Activated CD8-positive, alpha-beta memory T cell treated with anti-CD3 and anti-CD28 coated beads for 48 hours (primary cell): ENCODE data around the gene SMG1.
A peak's percentile ranks its signal among the peaks of the same experiment; 100 is the strongest.
"Not testable (repeated sequence)": the region's sequence is repeated elsewhere in the genome, so short reads cannot be mapped to it uniquely, and the experiment has no call there.

Source experiments
- DNase-seq, 3 experiments: peaks; one replicate each; pipeline ENCODE4 v3.0.0-alpha.2; 2020; ENCODE audit warnings: low read depth in 2 of 3, low spot score in 2 of 3

SMG1 gene

DNA sequence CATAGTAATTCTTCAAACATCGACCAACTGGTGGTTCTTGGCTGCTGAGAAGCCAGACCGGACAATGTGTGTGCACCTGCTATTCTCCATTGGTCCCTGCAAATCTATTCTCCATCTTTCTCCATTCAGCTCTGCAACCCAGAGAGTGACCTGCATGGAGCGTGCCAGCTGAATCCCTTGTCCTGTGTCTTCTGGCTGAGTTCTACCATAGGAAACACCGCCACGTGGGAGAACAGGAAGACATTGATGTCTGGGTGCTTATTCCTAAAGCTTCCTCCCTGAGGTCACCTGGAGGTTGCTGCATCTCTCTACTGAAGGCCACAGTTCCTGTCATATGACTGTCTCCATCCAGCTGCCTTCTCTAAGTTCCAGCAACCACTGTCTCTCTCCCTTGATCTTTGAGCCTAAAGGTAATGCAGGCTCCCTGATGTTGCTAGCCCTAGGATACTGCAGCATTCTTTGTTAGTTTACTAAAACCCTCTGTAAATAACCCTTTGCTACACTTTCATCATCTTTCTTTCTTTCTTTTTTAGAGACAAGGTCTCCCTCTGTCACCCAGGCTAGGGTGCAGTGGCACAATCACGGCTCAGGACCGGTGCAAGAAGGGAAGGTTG lies 10.6 kb upstream of the SMG1 start:
- no peak for DNase-seq

DNA sequence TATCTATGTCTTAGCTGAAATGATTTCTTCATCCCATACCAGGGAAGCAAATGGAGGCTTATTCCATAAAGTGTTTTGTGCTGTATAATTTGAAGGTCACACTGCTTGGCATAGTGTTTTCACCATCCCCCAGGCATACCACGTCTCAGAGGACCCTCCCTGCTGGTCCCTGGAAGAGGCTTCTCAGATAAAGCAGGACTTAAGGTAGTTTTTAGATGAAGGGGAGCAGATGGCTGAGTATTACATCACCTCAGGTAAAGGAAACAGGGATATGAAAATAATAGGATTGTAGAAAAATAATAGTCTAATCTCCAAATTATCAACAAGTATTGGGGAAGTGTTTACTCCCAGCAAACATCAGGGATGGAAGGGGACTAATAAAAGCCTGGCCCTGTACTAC lies 7.3 kb upstream of the SMG1 start:
- no peak for DNase-seq

DNA sequence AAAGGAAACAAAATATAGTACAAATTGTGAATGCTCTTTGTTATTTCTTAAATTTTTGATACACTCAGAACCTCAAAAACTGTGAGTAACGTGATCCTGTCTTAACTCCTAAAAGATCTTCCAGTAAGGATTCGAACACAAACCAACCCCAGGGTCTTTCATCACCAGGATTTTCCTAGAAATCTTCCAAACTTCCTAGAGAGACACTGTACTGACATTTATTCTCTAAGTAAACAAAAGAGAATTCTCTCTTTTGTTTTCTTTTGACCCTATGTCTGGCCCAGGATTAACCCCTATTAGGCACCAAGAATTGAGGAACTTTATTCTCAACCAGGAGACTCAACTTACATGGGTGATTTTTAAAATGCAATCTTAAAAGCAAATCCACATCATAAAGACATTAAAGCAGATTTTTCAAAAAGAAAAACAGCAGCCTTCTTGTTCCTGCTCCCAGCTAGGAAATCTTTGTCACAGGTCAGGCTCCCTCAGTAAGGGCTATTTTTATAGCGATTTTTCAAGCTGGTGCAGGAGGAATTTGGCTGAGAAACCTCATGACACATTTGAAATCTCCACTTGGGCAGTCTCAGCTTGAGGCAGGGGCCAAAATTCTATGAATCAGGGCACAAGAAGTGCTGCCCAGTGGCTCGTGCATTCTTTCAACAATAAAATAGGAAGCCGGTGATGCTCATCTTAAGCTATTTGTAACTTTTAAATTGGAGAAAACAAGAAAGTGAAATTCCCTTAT lies 6.2 kb upstream of the SMG1 start:
- DNase-seq: no peak

DNA sequence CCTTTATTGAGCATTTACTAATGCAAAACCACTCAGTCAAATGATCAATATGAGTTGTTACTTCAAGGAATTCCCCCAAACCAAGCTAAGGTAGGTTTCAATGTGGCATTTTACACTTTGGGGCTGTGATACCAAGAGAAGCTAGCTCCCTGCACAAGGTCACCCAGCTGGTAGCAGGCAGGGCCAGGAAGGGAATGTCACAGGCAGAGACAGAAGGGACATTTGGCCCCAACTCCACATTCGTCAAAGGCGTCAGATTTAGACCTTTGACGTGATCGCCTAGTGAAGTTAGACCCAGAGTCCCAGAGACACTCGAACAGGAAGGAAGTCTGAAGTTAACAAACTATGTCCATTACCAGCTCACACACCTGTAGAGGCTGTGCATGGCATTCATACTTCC lies 5.5 kb upstream of the SMG1 start:
- no peak for DNase-seq

DNA sequence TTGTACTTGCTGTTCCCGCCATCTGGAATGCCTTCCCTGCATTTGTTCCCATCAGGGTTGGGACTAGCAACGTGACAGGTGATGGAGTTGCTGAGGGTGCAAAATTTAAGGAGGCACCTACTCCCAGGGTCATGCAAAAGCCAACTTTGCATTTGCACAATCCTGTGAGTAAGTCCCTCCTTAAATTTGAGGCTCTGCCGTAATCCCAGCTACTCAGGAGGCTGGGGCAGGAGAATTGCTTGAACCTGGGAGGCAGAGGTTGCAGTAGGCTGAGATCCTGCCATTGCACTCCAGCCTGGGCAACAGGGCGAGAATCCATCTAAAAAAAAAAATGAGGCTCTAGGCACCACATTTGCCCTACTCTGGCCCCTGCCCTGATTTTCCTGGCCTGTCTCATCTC lies 3.9 kb upstream of the SMG1 start:
- not testable (repeated sequence) for DNase-seq

DNA sequence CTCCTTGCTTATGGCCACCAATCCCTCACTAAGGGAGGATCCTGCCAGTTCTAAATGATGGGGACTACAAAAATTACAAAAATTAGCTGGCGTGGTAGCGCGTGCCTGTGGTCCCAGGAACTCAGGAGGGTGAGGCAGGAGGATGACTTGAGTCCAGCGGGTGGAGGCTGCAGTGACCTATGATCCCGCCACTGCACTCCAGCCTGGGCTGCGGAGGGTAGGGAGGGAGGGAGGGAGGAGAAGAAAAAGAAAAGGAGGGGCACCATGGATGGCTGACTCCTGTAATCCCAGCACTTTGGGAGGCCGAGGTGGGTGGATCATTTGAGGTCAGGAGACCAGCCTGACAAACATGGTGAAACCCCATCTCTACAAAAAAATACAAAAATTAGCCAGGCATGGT lies 1.9 kb upstream of the SMG1 start:
- DNase-seq: not testable (repeated sequence)

DNA sequence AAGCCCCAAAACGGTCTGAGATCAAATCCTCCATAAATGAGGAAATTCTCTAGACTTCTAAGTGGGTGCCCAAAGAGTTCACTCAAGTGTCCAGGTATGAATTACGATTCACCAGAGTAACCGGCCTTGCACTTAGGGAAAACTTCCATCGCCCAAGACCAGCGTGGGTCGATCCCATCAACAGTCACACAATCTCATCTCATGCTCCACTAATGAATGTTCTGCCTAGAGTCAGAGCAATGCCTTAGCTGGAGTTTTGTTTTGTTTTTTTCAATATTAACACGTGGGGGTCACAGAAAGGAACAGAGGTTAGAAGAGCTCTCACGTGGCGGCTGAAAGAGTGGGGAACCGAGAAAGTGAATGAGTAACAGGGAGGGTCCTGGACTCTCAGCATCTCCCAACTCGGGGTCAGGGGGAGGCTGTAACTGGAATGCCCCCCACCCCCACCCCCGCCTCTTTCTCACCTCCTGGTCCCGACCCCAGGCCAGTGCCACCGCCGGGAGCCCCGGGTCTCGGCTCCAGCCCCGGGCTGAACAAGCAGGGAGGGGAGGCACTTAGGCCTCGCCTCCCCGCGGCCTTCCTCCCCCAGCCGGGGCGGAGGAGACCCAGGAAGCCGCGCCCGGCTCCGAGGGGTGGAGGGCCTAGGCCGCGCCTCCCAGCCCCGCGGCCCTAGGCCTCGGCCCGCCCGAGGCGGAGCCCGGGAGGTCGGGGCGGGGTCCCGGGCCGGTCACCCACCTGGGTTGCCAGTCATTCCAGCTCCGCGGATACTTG lies 808 bp downstream of the SMG1 start:
- DNase-seq: peak; percentile 17 to 59 (median 30)

DNA sequence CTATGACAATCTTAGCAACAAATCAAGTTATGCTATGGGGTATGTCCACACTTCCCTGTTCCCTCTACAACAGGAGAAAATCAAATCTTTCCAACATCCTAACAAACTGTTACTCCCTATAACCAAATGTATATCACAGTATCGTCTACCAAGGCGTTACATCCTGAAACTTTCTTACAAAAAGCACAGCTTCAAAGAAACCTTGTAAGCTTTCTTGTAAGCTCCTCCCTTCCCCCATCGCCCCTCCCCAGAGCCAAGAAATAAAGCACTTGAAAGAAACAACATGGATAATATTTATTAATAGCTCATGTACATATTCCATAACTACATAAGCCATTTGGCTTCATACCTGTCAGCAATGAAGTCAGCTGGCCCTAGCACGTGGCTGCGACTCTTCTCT lies 2.3 kb downstream of the SMG1 start:
- DNase-seq: not testable (repeated sequence)

DNA sequence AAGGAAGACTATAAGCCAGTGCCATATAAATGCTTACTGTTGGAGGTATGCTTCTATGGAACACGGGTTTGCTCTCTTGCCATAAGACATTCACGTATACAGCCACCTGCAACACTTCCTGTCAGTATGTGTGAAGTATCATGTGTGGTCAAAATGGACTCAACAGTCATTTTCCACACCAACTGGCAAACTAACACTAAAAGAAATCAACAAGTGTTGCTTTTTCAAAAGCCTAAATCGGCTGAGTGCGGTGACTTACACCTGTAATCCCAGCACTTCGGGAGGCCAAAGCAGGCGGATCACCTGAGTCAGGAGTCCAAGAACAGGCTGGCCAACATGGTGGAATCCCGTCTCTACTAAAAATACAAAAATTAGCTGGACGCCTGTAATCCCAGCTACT lies 3.1 kb downstream of the SMG1 start:
- not testable (repeated sequence) for DNase-seq

DNA sequence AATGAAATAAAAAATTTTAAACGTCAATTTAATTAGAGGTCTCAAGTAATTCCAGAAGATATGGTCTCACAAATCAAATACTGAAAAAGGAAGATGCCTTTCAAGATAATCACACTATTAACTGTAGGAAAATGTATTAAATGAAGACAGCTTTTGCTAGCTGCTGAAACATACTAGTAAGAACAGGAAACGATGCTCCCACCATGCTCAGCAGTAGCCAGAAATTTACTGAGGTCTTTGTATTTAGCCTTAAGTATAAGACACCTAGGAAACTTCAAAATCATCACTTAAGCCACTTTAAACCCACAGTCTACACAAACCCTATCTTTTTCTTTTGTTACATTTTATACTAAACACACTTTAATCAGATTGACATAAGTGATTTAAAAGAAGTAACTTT lies 16.6 kb downstream of the SMG1 start:
- not testable (repeated sequence) for DNase-seq

DNA sequence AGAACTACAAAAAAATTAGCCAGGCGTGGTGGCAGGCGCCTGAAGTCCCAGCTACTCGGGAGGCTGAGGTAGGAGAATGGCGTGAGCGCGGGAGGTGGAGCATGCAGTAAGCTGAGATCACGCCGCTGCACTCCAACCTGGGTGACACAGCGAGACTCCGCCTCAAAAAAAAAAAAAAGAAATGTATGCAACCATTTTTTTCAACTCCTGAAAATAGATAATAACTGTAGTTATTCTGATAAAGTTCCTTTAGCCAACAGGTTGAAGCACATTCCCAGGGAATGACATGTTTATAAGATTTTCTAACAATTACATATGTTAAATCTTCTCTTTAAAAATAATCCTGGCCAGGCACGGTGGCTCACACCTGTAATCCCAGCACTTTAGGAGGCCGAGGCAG lies 17.5 kb downstream of the SMG1 start:
- DNase-seq: not testable (repeated sequence)

DNA sequence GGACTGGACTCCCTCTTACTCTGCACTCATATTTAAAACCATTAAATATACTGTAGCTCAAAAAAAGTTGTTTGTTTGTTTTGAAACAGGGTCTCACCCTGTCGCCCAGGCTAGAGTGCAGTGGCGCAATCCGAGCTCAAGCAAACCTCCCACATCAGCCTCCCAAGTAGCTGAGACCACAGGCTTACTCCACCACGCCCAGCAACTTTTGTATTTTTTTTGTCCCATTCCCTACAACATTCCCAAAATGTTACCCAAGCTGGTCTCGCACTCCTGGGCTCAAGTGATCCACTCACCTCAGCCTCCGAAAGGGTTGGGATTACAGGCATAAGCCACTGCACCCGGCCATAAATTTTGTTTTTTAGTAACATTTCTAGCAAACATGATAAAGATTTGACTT lies 23.4 kb downstream of the SMG1 start:
- not testable (repeated sequence) for DNase-seq

DNA sequence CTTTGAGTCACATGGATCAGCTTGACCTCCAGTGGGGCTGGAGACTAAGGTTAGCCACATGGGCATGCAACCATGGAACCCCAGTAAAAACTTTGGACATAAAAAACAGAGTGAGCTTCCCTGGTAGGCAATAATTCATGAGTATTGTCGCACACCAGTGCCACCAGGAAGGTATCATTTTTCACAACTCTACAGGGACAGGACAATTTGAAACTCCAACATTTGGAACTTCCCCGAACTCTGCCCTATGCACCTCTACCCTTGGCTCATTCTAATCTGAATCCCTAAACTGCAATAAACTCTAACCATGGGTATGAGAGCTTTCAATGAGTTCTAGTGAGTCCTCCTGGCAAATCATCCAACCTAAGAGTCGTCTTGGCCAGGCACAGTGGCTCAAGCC lies 24.2 kb downstream of the SMG1 start:
- not testable (repeated sequence) for DNase-seq

DNA sequence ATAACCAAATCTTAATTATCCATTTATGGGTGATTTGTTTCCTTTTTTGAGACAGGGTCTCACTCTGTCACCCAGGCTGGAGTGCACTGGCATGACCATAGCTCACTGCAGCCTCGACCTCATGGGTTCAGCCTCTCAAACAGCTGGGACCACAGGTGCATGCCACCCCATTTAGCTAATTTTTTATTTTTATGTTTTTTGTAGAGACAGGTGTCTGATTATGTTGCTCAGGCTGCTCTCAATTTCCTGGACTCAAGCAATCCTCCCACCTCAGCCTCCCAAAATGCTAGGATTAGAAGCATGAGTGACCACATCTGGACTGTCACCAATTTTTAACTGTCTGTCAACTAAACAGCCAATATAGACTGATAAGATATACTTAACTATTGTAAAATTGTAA lies 25.0 kb downstream of the SMG1 start:
- DNase-seq: not testable (repeated sequence)

DNA sequence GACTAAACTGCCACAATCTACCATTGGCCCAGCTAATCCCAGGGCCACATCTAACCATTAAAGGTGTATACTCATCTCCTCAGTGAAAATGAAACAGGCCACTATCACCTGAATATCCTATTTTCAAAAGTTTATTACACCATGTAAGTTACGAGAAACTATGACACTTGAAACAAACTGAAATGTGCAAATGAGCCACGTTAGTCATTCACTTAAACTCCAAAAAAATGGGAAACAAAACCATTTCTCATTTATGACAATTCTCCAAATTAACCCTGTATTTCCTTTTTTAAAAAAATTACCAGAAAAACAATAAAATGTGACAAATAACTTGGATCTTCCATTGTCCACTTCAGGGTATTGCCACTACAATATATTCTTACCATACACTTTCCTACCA lies 41.8 kb downstream of the SMG1 start:
- not testable (repeated sequence) for DNase-seq

DNA sequence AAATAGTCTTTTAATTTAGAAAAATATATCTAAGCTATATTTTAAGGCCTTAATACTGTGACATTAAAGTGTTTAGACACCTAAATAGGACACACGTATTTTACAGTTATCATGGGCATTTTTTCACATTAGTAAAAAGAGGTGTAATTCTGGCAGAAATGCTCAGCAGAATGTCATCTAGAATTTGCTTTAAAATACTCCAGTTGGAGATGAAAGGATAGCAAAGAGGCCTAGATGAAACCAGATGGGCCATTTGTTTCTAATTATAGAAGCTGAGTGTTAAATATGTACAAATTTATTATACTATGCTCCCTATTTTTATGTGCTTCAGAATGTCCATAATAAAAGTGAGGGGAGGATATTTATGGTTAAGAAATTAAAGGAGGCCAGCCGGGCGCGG lies 48.5 kb downstream of the SMG1 start:
- DNase-seq: not testable (repeated sequence)

DNA sequence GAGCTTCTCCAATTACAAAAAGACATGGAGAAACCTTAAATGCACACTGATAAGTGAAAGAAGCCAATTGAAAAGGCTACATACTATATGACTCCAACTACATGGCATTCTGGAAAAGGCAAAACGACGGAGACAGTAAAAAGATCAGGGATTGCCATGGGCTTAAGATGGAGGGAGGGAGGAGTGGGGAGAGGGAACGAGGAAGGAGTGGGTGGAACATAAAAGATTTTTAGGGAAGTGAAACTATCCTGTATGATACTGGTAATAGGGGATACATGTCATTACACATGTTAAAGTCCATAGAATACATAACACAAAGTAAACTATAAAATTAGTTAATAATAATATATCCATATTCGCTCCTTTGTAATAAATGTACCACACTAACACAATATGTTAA lies 48.9 kb downstream of the SMG1 start:
- not testable (repeated sequence) for DNase-seq

DNA sequence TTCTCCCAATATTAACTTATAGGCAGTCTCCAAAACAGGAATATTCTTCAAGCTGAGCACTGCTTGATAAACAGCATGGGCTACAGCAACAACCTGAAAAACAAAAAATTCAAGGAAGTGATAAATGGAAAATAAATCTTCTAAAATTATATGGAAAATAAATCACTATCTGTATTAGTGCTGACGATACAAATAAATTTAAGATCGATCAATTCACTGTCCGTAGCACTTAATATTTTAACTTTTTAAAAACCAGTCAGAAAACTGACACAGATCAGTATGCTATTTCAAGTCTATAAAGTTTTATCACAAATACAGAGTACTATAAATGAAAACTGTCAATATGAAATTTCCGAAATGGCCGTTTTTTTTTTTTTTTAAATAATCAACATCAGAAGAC lies 49.9 kb downstream of the SMG1 start:
- not testable (repeated sequence) for DNase-seq

DNA sequence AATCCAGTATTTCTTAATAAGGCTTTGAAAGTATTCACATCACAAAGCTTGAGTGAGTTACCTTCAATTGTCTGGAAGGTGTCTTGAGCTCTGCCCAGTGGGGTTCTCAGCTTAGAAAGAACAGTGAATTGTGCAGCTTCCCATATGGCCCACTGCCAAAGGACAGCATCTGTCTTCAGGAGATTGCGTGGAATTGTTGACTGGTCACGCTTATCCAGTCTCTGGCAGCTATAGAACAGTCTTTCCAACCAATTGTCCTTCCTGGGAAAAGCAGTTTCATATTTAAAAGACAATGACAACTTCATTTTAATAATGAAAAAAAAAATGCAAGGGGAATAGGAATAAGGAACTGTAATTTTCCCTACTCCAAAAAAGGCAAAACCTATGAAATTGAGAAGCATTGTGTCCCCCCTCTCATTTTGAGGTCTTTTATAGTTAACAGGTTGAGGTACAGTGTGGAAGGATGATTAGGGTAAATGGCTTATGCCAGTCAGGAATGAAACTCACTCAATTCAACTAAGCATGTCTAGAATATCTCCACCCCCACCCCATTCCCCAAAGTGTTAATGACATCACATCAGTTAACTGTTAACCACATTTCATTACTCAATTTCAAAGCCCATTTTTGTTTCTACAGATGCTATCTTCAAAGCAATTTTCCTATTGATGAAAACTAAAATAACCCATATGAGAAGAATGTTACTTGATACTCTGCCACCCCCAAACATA lies 57.0 kb downstream of the SMG1 start:
- DNase-seq: not testable (repeated sequence)

DNA sequence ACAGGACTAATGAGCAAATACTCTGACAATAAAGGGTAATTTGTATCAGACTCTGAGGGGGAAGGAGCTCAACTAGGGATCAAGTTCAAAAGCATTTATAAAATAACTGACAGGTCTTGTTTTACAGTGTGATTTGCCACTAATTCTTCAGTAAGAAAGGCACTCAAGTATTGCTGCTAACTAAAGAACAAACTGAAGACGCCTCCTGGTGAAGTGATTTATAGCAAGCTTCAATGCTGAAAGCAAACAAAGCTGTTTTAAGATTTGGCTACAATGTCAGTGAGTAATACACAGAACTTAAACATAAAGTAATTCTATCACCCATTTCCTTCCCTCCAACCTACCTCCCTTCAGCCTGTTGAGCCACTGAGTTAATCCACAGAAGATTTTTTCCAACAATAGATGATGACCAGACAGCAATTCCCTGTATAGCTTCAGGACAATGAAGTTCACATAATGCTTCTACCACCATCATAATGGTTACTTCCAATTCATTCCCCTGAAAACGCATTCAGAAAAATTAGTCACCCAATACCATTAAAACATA lies 59.9 kb downstream of the SMG1 start:
- not testable (repeated sequence) for DNase-seq

DNA sequence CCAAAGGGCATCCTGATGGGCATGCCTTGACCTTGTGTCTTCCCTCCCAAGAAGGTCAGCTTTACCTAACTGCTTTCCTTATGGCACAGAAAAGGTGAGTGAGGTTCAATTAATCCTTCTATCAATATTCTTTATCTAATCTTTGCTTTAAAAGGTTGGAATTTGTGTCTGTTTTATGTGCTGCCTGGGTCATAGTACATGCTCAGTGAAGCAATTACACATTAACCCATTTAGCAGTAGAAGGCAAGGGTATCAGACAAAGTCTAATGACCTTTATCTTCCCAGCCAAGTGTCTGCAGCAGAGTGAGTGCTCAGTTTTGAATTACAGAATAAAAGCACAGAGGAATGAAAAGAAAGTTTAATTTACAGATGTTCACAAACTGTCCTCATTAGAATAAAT lies 63.3 kb downstream of the SMG1 start:
- not testable (repeated sequence) for DNase-seq
